ENCODE data around the gene ARHGEF1.
"Not testable (repeated sequence)": the region's sequence is repeated elsewhere in the genome, so short reads cannot be mapped to it uniquely, and the experiment has no call there.

ARHGEF1 gene

DNA sequence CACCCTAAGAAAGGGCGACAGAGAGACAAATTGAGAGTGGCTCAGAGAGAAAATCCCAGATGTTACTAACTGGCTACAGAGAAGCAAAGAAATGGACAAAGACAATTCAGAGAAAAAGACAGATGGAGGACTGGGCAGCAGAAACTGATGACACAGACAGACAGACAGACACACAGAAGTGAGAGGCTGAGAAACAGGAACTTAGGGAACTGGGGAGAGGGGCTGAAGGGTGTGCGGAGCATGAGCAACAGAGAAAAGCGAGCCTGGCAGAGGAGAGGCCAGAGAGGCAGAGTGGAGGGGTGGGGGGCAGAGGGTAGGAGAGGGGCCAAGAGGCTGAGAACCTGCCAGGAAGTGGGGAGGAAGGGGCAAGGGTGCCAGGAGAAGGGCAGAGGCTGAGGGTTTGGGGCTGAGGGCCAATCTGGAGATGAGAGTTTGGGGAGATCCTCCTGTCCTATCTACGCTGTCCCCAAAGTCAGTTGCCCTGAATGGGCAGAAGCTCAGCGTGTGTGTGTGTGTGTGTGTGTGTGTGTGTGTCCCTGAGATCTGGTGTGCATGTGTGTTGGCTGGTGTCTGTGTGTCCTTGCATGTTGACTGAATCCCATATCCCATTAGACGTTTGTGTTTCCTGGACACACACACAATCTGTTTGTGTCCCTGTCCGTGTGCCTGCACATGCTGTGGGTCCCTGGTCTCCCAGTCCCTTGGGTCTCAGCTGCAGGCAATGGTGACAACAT, 50.9 kb downstream of the ARHGEF1 start:
- no peak for DNase-seq

DNA sequence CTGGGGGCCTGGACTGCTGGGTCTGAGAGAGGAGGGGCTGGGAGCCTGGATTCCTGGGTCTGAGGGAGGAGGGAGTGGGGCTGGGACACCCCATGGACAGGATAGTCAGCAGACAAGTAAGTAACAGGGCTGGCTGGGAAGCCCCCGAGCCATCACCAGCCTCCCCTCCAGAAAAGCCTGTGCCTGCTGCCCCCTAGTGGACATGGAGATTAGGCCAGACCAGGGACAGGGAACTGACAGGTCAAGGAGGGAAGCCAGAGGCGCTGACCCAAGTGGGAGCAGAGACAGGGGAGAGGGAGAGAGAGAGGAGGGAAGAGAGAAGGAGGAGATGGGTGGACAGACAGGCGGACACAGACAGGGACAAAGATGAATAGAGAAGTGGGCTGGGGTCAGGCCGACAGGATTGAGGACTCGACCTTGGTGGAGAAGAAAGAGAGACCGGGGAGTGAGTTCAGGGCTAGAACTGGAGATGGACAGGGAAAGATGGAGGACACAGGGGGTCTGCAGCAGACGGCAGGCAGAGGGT, 51.9 kb downstream of the ARHGEF1 start:
- peak; percentile 55 for DNase-seq

DNA sequence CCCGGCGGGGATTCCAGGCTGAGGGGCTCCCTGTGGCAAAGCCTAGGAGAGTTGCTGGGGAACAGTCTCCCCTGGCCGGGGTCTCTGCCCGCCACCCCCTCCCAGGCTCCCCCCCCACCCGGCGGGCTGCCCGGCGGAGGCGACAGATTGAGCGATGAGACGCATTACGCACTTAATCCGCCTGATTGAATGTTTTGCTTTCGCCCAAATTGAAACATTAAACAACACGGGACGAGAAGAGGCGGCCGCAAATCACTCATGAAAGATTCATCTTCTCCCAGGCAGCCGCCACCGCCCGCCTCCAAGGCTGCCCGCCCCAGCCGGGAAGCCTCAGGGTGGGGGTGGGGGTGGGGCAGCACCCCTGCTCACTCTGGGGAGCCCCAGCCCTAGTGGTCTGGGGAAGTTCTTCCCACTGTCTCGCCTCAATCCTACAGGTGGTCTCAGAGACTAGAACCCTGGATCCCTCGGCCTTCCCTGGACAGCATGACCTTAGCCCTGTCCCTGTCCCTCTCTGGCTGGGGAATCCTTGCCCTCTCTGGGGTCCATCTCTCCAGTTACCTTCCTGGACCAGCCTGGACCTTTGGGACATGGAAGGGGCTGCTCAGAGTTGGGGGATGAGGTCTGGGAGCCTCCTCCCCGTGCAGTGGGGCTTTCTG, 52.9 kb downstream of the ARHGEF1 start:
- peak; percentile 22 for DNase-seq

DNA sequence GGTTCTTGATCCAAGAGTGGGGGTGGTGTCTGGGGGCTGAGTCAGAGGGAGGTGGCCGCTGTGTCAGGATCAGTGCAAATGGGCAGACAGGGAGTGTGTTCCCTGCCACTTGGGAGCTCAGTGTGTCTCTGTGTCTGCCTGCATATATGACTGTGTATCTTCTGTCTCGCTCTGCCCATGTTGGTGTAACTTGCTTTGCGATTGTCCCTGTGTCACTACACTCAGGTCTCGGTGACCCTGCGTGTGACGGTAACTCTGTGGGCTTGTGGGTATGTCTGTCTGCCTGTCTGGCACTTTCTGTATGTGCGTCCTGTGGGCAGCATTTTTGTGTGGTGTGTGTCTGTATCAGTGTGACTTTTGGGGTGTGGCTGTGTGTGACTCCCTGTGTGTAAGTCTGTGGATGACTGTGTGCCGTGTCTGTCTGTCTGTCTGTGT, 53.4 kb downstream of the ARHGEF1 start:
- DNase-seq, result peak; percentile 40

DNA sequence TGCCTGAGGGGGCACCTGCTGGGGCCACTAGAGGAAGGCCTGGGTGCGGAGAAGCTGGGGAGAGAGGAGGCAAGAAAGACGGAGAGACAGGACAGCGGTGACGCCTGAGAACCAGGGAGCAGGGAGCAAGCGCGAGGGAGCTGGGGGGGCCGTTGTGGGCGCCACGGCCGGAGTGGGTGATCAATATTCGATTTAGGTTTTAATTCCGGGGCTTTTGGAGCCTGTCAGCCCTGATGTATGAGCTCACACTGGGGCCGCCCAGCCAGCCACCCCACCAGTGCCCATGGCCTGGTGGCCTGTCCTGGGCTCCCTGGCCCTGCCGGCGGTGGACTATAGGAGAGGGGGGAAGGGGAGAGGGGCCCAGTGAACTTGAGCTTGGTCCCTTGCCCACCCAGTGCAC, 54.0 kb downstream of the ARHGEF1 start:
- no peak for DNase-seq

DNA sequence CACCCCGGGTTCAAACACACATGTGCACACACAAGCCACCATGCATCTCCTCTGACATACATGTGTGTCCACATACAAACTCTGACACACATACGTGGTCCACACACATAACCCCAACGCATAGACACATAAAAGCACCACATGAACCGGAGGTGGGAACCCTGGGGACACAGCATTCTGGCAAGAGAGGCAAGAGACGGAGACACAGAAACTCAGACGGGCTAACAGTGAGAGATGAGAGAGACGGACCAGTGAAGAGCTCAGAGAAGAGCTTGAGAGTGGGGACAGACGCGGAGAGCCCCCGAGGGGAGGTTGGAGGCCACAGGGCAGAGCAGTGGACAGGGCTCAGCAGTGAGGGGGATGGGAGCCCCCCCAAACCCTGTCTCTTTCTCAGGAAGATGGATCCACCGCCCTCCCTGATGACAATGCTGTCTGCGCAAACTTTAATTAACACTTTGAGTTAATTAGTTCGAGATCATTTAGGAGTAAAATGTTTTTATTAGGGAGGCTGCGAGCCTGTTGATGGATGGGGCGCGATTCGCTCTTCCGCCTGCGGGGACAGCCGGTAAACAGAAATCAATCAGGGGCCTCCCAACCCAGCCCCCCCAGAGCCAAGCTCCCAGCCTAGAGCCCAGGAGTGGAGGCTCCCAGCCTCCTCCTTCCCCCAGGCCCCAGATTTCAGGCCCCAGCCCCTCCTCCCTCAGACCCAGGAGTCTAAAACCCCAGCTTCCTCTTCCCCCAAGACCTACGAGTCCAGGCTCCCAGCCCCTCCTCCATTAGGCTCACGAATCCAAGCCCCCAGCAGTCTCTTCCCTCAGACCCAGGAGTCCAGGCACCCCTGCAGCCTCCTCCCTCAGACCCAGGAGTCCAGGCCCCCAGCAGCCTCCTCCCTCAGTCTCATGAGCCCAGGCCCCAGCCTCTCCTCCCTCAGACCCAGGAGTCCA, 54.8 kb downstream of the ARHGEF1 start:
- no peak for DNase-seq

DNA sequence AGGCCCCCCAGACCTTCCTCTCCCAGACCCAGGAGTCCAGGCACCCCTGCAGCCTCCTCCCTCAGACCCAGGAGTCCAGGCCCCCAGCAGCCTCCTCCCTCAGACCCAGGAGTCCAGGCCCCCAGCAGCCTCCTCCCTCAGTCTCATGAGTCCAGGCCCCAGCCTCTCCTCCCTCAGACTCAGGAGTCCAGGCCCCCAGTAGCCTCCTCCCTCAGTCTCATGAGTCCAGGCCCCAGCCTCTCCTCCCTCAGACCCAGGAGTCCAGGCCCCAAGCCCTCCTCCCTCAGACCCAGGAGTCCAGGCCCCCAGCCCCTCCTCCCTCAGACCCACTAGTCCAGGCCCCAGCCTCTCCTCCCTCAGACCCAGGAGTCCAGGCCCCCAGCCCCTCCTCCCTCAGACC, 56.2 kb downstream of the ARHGEF1 start:
- not testable (repeated sequence) for DNase-seq

DNA sequence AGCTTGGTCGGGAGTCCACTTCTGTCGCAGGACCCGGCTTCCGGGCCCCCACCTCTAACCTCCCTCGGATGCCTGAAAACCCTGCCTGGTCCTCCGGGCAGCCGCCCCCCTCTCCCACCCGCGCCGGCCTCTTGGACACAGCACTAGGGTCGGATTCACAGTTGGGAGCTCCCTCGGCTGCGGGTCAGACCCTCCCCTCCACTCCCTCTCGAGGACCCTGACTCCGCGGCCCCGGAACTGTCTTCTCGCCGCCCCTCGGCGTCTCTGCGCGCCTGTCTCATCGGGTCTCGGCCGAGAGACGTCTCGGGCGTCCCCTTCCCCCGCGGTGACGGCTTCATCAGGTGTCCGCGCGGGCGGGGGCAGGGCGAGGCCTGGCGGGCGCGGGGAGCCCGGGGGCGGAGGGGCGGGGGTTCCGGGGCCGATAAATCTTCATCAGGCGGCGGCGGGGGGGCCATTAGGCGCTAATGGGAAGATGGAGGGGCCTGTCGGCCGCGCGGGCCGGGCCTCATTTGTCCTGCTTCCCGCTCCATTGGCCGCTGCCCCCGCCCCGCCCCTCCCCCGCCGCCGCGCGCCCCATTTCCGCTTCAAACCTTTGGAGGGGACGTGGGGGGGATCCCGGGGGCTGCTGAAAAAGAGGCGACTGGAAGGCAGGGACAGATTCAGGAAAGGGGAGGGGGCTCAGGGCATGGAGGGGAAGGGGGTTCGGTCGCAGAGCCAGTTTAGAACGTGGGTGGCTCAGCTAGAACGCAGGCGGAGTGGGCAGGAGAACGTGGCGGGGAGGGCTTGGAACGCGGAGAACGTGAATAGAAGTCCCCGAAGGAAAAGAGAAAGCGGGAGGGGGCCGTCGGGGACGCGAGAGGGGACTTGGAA, 57.1 kb downstream of the ARHGEF1 start:
- peak; percentile 34 for DNase-seq

DNA sequence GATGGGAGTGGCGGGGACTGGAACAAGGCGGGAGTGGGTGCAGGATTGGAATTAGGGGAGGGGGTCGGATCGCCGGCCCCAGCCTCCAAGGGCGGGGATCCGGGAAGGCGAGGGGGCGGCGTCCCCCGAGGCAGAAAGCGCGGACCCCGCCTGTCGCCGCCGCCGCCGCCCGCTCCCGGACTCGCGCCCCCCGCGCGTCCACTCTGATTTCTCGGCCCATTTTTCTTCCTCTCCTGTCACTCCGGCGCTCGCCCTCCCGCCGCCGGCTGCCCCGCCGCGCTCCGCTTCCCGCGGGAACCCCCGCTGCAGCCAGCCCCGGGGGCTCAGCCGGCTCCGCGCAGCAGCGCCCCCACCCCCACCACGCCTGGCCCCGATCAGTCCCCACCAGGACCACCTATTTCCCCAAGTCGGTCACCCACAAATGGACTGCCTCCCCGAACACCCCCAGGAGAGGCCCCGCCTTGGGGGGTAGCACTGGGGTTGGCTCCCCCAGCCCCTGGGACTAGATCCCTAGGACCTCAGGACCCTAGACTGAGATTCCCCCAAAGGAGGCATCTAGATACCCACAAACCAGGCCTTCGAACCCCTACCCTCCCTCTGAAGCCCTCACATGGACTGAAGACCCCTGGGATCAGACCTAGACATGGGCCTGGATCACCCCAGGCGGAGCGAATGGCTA, 57.9 kb downstream of the ARHGEF1 start:
- no peak for DNase-seq

DNA sequence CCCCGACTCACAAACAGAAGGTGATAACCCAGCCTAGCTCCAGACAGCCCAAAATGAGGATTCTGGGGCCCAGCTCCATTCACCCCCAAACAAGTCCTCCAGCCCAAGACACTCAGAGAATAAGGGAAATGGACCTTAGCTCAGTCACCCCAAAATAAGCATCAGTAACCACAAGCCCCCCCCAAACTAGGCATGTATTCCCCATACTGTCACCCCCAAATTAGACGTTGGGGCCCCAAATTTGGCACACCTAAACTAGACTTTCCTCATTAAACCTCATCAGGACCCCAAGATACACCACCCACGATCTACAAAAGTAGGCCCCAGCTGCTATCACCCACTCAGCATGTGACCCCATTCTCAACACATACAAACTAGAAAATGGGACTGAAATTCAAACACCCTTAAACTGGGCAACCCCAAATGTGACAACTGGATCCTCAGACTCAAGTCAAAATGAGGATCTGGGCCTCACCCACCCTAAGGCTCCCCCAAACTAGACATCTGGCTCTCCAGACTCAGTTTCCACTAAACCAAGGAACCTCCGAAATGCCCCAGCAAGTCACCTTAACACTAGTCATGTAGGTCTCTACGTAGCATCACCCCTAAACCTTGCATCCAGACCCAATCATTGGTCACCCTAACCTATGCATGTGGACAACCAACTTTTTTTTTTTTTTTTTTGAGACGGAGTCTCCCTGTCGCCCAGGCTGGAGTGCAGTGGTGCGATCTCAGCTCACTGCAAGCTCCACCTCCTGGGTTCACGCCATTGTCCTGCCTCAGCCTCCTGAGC, 58.6 kb downstream of the ARHGEF1 start:
- DNase-seq, result no peak

DNA sequence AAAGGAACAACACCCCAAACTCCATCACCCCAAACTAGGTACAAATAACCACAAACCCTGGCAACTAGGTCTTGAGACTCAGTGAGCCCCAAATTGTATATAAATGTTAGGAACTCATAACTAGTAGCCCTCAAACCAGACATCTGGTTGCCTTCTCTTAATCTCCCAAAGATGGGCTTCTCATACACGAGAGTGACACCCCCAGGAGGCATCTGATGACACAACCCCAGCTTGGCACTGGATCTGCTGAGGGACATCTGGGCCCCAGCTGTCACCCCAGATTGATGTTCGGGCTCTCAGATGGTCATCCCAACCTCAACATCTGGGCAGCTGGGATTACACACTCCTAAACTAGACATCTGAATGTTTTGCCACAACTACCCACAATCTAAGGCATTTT, 61.4 kb downstream of the ARHGEF1 start:
- no peak for DNase-seq

DNA sequence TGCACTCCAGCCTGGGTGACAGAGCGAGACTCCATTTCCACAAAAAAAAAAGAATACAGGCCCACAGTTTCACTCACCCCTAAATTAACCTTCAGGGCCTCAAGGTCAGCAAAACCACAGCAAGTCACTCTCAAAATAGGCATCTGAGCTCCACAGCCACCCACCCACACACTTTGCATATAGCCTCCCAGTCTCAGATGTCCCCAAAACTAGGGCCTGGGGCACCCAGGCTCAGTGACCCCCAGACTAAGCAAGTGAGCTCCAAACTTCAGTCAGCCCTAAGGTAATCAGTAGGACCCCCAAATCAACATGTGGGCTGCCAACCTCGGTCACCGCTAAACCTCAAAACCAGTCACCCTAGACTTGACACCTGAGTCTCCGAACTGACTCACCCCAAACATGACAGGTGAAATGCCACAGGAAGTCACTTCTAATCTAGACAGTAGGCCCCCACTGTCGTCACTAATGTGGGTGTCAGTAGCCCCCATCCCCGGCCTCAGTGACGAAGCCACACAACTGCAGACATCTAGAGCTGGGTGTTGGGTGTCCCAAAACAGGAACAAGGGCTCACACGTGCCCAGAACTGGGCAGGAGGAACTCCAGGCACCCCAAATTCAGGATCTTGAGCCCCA, 62.3 kb downstream of the ARHGEF1 start:
- no peak for DNase-seq

DNA sequence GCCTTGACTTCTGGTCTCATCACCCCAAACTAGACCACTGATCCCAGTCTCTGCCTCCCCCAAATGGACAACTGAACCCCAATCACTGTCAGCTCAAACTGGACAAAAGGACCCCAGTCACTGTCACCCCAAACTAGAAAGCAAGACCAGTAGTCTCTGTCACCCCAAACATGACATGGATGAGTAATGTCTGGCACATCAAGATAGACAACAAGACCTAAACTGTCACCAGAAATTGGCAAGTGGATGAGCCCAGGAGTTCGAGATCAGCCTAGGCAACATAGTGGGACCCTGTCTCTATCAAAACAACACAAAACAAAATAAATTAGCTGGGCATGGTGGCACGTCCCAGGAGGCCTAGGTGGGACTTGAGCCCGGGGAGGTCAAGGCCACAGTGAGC, 64.1 kb downstream of the ARHGEF1 start:
- DNase-seq, result no peak

DNA sequence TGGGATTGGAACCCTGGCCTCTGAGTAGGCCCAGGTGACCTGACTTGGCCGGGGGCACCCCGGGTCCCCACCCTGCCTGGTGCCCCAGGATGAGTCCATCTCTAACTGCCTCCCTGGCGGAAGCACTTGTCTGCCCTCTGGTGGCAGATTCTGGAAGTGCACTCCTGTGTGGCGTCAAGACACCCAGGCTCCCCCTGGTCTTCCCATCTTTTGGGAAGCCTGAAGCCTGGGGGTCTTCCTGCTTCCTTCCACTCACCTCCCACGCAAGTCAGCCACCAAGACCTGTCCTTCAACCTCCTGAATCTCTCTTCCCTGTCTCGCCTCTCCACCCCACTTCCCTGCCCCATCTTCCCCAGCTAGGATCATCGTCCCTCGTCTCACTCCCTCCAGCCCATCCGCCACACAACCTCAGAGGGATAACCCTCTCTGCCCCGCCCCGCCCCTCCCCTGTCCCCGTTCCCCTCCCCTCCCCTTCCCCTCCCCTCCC, 68.7 kb downstream of the ARHGEF1 start:
- peak; percentile 68 for DNase-seq

DNA sequence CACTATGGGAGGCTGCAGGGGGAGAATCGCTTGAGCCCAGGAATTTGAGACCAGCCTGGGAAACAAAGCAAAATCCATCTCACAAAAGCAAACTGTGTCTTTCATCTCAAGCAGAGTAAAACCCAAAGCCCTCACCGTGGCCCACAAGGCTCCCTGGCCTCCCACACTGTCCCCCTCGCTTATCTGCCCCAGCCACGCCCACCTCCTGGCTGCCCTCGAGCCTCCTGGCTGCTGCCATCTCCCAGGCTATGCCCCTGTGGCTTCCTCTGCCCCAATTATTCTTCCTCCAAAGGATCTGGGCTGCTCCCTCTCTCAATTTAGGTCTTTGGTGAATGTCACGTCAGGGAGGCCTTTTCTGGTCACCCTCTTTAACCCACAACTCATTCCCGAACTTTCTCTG, 72.5 kb downstream of the ARHGEF1 start:
- no peak for DNase-seq

DNA sequence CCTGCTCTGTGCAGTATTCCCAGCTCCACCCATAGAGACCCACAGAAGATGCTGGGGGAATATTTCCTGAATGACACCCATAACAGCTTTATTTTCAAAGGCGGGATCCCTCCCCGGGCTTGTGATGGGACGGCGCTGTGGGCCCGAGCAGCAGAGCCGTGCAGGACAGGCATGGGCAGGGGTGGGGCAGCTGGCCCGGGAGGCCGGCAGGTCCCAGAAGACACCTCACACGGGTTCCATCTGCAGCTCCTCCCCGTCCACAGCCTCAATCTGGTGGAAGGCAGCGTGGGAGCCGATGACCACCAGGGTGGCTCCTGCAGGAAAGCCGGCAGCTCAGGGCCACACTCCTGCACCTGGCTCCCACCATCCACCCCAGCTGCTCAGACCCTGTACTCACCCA, 73.6 kb downstream of the ARHGEF1 start:
- no peak for DNase-seq
